Erythroblast (primary cell): Measurements from ENCODE around the gene FOXD4L1.
"Not testable (repeated sequence)": the region's sequence is repeated elsewhere in the genome, so short reads cannot be mapped to it uniquely, and the experiment has no call there.

Source experiments
- GATA1 ChIP-seq: IDR thresholded peaks from 2 replicates; pipeline ENCODE4 v1.6.1; 2011; ENCODE audit warnings: low read depth, mild to moderate bottlenecking, control low read depth, low read length, moderate library complexity
- POLR2A ChIP-seq: IDR thresholded peaks from 2 replicates; pipeline ENCODE4 v1.6.1; 2011; ENCODE audit warnings: mild to moderate bottlenecking, low read length

DNA sequence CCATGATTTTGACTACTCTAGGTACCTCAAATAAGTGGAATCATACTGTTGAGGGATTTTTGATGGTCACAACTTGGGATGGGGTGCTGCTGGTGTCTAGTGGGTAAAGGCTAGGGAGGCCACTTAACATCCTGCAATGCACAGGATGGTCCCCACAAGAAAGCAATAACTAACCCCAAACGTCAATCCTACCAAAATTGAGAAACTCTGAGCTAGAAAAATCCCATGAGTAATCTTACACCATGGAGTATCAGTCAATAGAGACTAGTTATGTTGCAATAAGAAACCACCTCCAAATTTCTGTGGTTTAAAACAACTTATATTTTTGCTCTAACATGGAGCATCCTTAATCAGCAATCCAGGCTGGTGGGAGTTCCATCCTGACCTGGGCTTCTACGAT lies 18.6 kb downstream of the FOXD4L1 start:
- TF ChIP-seq POLR2A, GATA1: not testable (repeated sequence)
